GM19397 (cell line): Measurements from ENCODE around the gene ASCL2.

ENCODE experiments used
- ATAC-seq: cut with Tn5 transposase; IDR thresholded peaks from one replicate; pipeline ENCODE4 v1.9.1; 2021; ENCODE audit warnings: mild to moderate bottlenecking, moderate library complexity; ENCODE audit not compliant: unreplicated experiment

Gene ASCL2

DNA sequence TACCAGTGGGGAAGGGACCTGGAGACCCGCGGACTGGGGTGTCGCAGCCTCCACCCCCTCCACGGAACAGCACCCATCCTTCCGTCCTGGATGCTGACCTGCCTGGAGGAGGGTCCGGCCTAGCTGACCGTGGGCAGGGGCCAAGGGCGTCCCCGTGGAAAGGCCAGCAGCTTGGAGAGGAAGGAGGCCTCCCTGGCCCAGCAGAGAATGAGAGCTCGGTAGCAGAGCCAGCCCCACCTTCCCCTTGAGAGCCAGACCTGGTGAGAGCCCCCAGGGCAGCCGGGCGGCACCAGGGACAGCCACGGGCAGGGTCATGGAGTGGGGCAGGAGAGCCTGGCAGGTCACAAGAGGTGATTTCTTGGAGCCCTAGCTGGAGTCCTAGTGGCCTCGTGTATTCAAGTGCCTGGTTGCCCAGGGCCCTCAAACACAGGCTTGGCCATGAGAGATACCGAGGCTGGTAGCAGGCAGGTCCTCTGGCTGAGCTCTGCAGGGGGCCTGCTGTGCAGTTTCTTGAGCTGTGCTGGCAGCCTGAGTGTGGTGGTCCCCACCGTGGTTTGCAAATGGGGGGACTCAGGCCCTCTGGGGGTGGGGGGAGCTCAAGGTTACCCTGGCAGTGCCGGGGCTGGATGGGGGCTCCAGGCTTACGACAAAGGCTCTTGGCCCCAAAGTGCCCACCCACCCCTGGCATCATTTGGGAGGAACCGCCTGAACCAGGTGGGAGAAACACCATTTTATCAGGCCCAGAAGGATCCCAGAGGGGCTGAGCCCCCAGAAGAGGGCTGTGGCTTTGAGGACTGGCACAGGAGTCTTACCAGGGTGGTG lies 39.1 kb upstream of the ASCL2 start:
- no peak for ATAC-seq

GRCh38 chr11:2308713-2309112 lies 38.3 kb upstream of the ASCL2 start:
- ATAC-seq: no peak

- no peak for ATAC-seq
Measured at GRCh38 chr11:2307501-2308331, 37.3 kb upstream of the ASCL2 start.

DNA sequence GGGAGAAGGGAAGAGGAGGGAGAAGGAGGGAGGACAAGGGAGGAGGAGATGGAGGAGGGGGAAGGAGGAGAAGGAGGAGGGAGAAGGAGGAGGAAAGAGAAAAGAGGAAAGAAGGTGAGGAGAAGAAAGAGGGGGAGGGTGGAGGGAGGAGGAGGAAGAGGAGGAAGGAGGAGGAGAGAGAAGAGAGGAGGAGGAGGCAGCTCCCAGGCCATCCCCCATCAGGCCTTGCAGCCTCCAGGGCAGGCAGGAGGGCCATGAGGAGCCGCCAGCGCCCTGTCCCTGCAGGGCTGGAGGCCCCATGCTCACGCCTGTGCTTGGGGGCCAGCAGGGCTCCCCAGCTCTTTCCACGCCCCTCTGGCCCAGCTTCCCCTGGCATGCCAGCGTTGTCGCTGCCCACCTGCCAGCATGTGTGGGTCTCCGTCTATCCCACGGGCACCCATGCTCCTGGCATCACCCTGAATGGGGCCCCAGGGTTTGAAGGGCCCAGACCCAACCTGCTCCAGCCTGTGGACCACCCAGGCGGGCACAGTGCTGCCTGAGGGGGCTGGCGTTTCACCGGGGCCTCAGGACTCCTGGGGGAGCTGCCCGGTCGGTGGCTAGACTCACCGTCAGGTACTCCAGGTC lies 36.6 kb upstream of the ASCL2 start:
- no peak for ATAC-seq

GRCh38 chr11:2306452-2306823 lies 36.0 kb upstream of the ASCL2 start:
- no peak for ATAC-seq

- ATAC-seq: no peak
Measured at GRCh38 chr11:2305788-2306451, 35.5 kb upstream of the ASCL2 start.

- no peak for ATAC-seq
Measured at GRCh38 chr11:2305140-2305778, 34.9 kb upstream of the ASCL2 start.

DNA sequence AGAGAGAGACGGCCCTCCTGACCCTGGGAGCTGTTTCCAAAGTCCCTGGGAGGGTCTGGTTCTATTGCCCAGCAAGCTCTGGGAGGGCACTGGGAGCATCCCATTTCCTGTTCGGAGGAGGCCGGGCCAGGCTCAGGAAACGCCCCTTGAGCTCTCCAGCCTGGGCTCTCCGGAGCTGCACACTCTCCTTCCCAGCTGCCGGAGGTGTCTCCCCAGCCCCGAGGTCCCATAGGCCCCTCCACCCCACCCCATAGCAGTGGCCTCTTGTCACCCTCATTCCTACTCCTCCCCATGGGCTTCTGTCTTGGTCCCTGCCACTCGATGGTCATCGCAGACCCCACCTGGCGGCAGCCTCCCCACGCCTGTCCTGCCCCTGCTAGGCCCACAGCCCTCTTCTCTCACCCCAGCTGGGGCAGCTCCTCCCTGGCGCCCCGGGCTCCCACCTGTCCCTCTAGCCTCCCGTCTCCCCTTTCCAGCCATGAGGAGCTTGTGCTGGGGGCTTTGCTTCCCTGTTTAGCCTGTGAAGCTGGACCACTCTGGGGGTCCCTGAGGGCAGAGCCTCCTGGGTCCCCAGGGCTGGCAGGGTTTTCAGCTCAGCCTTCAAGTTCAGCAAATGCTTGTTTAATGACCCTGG lies 34.2 kb upstream of the ASCL2 start:
- no peak for ATAC-seq

- no peak for ATAC-seq
Measured at GRCh38 chr11:2303627-2304505, 33.5 kb upstream of the ASCL2 start.

DNA sequence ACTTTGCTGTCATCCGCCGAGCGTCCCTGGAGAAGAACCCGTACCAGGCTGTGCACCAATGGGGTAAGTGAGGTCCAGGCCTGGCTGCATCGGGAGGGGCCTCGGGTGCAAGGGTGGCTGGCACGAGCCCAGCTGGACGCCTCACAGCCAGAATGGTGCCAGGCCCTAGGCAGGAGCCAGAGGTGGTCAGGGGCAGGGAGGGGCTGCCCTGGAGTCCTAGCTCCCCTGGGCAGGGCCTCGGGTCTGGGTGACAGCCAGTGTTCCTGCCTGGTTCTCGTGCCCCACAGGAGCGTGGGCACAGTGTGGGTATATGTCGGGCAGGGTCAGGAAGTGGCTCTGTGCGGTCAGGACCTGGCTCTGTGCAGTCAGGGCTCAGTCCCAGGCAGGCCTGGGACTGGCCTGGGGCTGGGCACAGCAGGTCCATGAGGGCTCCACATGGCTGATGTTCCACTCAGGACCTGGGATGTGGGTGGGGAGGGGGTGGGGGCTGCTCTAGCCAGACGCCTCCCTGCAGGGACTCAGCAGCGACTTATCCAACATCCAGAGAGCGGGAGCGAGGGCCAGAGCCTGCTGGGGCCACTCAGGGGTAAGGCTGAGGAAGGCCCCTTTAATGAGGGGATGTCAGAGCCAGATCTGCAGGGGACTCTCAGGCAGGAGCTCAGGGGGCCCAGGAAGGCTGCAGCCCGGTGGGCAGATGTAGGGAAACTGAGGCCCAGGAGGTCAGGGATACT lies 32.7 kb upstream of the ASCL2 start:
- no peak for ATAC-seq

GRCh38 chr11:2302306-2302895 lies 32.0 kb upstream of the ASCL2 start:
- ATAC-seq: no peak

DNA sequence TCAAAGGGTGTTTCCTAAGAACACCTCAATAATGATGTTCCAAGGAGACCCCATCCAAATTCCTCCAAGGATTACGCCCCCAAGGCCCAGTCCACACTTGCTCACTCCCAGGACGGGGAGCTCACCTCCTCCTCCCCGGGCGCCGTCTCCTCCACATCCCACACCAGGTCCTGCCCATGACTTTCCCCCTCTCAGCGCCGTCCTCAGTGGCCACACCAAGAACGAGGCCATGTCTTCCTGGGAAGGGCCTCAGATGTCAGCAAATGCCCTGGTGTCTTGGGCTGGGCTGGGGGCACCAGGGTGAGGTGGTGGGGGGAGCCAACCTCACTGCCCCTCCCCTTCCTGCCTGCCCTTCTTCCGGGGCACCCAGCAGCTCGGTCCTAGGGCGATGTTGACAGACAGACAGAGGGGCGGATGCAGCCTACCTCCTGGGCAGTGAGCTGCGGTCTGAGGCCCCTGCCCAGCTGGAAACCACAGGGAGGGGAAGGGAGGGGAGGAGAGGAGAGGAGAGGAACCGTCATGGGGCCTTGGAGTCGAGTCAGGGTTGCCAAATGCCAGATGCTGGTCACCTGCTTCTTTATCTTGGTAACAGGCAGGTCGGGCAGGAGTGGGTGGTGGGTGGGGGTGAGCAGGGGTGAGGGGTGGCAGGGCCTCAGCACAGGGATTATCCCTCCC lies 31.4 kb upstream of the ASCL2 start, which contains the start of the genes C11orf21 and TSPAN32:
Gene C11orf21 (minus strand): TSS at position 288 of the 675 bp plus-strand sequence. CDS start 110 bp downstream, at position 178.
Gene TSPAN32 (plus strand): TSS at position 383 of the 675 bp plus-strand sequence. CDS start 137 bp downstream, at position 520.
- ATAC-seq: no peak

GRCh38 chr11:2300936-2301630 lies 30.7 kb upstream of the ASCL2 start:
- ATAC-seq: no peak

- ATAC-seq: no peak
Measured at GRCh38 chr11:2300290-2300935, 30.0 kb upstream of the ASCL2 start.

- ATAC-seq: no peak
Measured at GRCh38 chr11:2299773-2300172, 29.4 kb upstream of the ASCL2 start.
